NCI-H2196 (cell line): ENCODE data around the gene HTT.
"Not testable (repeated sequence)": the region's sequence is repeated elsewhere in the genome, so short reads cannot be mapped to it uniquely, and the experiment has no call there.

Experiments
- DNase-seq: peaks from one replicate; lab custom pipeline; 2025; ENCODE audit not compliant: unreplicated experiment; lab: John Stamatoyannopoulos, UW

HTT gene

GRCh38 chr4:3077796-3078195 lies 3.3 kb downstream of the HTT start:
- DNase-seq: no peak

GRCh38 chr4:3079694-3080123 lies 5.2 kb downstream of the HTT start:
- no peak for DNase-seq

- DNase-seq: no peak
Measured at GRCh38 chr4:3082925-3083515, 8.5 kb downstream of the HTT start.

- DNase-seq: no peak
Measured at GRCh38 chr4:3083732-3084131, 9.3 kb downstream of the HTT start.

- no peak for DNase-seq
Measured at GRCh38 chr4:3085948-3086670, 11.6 kb downstream of the HTT start.

- DNase-seq: no peak
Measured at GRCh38 chr4:3087115-3087797, 12.8 kb downstream of the HTT start.

GRCh38 chr4:3091464-3091863 lies 17.0 kb downstream of the HTT start:
- no peak for DNase-seq

GRCh38 chr4:3094701-3095100 lies 20.2 kb downstream of the HTT start:
- DNase-seq: not testable (repeated sequence)

- DNase-seq: no peak
Measured at GRCh38 chr4:3096202-3096601, 21.7 kb downstream of the HTT start.

GRCh38 chr4:3098346-3098745 lies 23.9 kb downstream of the HTT start:
- no peak for DNase-seq

- DNase-seq: peak; percentile 75
Measured at GRCh38 chr4:3106339-3107186, 32.1 kb downstream of the HTT start.

- DNase-seq: no peak
Measured at GRCh38 chr4:3107271-3107670, 32.8 kb downstream of the HTT start.

- DNase-seq: no peak
Measured at GRCh38 chr4:3107691-3108121, 33.2 kb downstream of the HTT start.

GRCh38 chr4:3108211-3108610 lies 33.7 kb downstream of the HTT start:
- DNase-seq: no peak

GRCh38 chr4:3111461-3111860 lies 37.0 kb downstream of the HTT start:
- DNase-seq: no peak

- no peak for DNase-seq
Measured at GRCh38 chr4:3112201-3112600, 37.7 kb downstream of the HTT start.

- no peak for DNase-seq
Measured at GRCh38 chr4:3112609-3113469, 38.4 kb downstream of the HTT start.

- DNase-seq: no peak
Measured at GRCh38 chr4:3114377-3114776, 39.9 kb downstream of the HTT start.

- no peak for DNase-seq
Measured at GRCh38 chr4:3115637-3116270, 41.3 kb downstream of the HTT start.

GRCh38 chr4:3116955-3117354 lies 42.5 kb downstream of the HTT start:
- DNase-seq: no peak
